Subcutaneous adipose tissue (tissue), 4 donors: ENCODE measurements around the gene CARD11. TPM values are rescaled to one million over a fixed set of nuclear protein-coding genes. Genes with fewer than 3 reads are reported as not detected.

Experiments
- total RNA-seq, 4 donors: library from RNA; depleted of rRNA; stranded (reverse); fragments of >200 nt; gene quantifications; one replicate each; pipeline ENCODE4 v1.1.0, GENCODE V29; 2016
- TF ChIP-seq, protein P1 (sequence below): fragments of 450-650 bp; IDR thresholded peaks from one replicate; pipeline ENCODE4 v1.5.1; 2016; ENCODE audit warnings: low read depth, mild to moderate bottlenecking, control low read depth, antibody characterized with exemption, moderate library complexity

CARD11 gene
- total RNA-seq: 1 to 10 TPM in 1 of 4 donors, under 1 TPM in 3; 0.57 to 1.2 (median 0.77) TPM

DNA sequence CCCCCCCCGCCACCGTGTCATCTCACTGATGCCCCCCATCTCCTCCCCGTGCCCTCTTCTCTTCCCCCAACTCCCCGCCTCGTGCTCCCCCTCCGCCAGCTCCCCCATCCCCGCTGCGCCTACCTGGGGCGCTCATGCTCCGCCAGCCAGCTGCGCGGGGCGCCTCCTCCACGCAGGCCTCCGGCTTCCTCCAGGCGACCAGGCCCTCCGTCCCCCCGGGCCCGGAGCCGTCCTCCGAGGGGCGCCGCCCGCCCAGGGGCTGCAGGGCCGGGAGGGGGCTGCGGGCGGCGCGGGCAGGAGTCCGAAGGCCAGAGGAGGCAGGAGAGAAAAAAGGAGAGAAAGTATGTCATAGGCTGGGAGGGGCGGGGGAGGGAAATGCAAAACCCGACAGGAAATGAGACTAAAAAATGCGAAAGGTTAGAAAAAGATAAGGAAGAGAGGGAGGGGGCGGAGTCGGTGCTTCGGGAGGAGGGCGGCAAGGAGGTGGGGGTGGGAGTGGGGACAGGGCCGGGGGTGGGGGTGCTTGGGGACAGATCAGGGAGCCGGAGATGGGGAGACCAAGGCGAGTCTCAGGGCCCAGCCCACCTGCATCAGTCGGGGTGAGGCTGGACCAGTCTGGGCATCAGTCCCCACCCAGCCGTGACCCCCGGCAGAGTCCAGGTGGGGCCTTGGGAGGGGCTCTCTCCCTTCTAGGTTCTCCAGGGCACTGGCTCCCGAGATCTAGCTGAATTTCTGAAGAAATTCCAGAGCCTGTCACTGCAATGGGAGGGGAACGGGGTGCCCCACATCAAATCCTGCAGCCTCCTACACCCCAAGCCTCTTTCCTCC, at the start of gene CARD11:
TSS of gene CARD11 (minus strand) at position 324 of the 828 bp plus-strand sequence. CDS start 85,361 bp downstream, outside the sequence.
- TF ChIP-seq, protein P1, sequence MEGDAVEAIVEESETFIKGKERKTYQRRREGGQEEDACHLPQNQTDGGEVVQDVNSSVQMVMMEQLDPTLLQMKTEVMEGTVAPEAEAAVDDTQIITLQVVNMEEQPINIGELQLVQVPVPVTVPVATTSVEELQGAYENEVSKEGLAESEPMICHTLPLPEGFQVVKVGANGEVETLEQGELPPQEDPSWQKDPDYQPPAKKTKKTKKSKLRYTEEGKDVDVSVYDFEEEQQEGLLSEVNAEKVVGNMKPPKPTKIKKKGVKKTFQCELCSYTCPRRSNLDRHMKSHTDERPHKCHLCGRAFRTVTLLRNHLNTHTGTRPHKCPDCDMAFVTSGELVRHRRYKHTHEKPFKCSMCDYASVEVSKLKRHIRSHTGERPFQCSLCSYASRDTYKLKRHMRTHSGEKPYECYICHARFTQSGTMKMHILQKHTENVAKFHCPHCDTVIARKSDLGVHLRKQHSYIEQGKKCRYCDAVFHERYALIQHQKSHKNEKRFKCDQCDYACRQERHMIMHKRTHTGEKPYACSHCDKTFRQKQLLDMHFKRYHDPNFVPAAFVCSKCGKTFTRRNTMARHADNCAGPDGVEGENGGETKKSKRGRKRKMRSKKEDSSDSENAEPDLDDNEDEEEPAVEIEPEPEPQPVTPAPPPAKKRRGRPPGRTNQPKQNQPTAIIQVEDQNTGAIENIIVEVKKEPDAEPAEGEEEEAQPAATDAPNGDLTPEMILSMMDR: no peak

DNA sequence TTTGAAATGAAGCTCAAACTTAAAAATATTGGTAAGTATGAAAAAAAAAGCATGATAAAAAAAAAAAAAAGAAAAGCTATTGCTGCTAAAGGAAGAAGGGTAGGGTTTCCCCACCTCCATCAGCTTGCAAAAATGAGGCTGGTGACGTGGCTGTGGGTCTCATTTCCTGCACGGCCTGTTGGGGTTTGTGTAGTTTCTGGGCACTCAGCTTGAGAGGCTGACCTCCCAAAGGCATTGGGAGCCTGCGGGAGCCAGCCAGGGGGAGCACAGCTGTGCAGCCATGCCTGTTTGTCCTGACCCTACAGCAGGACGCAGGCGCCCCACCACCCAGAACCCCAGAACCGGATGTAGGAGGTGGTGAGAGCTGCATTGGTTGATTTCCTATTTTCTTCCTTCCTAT, 48.8 kb upstream of the CARD11 start:
- TF ChIP-seq, protein P1: no peak

DNA sequence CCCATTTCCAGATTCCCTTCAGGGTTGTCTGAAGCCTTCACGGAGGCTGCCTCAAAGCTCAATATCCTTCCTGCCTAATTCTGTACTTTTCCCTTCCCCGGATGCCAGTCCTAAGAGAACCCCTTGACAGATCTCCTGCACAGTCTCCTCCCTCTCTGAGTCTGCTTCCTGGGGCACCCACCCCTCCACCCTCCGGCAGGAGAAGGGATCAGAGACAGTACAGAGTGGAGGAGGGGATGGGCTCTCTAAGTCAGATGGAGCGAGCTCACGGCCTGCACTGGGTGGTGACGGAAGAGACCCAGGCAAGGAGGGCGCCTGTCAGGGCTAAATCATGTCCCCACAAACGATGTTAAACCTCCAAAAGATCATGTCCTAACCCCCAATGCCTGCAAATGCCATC, 48.0 kb upstream of the CARD11 start:
- TF ChIP-seq, protein P1: no peak

DNA sequence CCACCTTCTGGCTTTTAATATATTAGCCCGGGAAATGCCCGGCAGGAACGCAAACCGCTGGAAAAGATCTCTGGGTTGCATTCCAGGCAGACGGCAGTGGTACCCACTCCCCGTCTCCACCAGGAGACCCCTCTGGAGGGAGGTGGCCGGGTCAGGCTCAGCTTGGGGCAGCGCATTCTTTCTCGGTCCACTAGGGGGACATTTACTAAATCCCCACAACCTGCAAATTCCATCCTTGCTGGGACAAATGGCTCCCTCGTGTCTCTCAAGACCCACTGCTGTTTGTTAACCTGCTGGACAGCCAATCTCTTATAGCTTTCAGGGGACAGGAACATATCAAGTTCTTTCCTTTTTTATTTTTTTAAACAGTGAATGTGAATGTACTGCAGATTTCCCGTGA, 45.8 kb upstream of the CARD11 start:
- TF ChIP-seq, protein P1: no peak

DNA sequence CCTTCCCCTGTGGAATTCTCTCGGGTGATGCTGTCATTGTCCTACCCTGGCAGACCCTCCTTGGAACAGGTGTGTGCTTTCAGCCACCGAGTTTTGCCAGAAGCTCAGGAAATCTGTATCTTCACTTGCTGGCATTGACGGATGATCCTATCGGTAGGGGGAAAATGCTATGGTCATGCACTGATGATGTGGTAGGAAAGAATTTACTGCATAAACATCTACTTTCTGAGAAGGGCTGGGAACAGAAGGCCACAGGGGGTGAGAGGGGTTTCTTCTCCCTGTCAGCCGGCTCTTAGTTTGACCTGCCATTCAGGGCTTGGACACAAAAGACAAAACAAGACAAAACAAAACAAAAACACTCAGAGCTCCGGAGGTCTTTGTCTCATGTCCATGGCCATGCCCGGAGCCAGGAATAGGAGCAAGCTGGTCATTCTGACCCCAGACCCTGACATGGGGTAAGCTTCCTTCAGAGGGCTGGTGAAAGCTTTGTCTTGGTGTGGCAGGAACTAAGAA, 43.6 kb upstream of the CARD11 start:
- TF ChIP-seq, protein P1: no peak

DNA sequence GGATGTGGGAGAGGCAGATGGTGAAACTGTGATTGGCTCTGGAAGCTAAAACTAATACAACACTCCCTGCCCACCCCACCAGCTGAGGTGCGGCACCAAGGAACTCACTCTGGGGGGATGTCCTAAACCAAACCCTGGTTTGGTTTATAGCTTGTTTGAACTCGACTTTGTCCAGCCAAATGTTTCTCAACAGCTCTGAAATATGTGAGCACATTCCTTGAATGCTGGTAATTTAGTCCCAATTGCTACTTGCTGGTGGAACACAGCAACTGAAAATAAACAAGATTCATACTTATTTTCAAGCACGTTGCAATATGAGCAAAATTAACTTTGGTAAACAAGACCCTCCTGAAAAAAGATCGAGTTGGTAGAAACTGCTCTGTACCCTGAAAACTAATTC, 39.7 kb upstream of the CARD11 start:
- TF ChIP-seq, protein P1: no peak

DNA sequence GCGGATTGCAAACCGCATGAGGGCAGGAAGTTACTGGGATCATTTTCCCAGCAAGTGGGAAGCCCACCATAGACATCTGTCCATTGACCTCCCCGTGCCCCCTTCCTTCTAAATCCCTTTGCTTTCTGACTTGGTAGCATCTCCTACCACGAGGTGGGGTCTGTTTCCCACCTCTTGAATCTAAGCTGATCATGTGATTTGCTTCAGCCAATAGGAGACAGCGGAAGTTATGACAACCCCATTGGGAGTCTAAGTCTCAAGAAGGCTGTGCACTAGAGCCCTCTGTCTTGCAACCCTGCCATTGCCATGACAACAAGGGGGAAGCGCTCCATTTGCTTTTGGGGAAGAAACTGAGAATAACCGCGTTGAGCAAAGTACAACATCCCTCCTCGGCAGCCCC, 39.2 kb upstream of the CARD11 start:
- TF ChIP-seq, protein P1: no peak
